ENCODE results near the gene TCF4.

The TCF4 gene

DNA sequence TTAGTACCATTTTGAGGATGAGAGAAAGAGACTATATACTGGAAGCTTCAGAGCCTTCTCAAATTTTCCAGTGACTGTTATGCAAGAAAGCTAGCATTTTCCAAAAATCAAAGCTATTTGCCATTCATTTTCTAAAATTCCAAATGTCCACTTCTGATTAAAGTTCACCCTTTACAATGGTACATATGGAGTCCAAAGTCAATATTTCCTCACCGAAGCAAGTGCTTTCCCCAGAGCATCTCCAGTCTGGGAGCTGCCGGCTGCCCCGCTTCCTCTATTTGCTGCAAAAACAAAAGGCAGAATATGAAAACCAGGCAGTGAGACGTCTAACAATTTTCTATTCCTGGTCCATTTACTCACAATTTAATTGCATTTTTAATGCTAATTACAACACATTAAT, 326.7 kb downstream of the TCF4 start:
- no peak for DNase-seq (ENCODE audit: low read depth in 2 of 2)

DNA sequence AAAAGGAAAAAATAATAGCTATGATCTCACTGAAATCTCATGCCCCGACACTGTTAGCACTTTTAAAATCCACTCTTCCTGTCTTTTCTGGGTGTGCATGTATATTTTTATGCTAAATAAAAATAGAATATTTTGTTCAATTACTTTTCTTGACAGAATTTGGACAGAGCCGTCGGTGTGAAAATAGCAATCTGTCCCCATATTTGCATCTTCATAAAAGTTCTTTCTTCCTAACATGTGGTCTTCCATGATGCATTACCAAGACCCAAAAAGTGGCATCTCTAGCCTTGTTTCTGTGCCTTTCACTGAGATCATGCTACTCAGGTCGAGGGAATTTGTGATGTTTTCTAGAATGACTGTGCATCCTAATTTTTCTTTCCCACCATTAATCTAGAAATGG, 329.9 kb downstream of the TCF4 start:
- no peak for DNase-seq (ENCODE audit: low read depth in 2 of 2)

DNA sequence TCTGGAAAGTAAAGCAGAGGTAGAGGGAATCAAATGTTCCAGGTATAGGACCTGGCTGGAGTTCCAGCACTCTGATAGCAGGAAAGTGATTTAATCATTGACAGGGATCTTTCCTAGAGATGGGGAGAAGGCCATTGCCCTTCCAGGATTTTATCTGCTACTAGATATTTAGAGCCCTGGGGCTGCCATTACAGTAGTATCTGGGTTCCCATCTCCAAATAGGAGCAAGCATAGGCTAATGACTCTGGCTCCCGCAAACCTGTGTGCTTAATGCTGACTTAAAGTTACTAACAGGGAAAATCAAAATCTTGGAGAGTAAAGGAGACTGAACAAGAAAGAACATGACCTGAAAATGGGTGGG, 331.1 kb downstream of the TCF4 start:
- DNase-seq (ENCODE audit: low read depth in 2 of 2), result no peak

DNA sequence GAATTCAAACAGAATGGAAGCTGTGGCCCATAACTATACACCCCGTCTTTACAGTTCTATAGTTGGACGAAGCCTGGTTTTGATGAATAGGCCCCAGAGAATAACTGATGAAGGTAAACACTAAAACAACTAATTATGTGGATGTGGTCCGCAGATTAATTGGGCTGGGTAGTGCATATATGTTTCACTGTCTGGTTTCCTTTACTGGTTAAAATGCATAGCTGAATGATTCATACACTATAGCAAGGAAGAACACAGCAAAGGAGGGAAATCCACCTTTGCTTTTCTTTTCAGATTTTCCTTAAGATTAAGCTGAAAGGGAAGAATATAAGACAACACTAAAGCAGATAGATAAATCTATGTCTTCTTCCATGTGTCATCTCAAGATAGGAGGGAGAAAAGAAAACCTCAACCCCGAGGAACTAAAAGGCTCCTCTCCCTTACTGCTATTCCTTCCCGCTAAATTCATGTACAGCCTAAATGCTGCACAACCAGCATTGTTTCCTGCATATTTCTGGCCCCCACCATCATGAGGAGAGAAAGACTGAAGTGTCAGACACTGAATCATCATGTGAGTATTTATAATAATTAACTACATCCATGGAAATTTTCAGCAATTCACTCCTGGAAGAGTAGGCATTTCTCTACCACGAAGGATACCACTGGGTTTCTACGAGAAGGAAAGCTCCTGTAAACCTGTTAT, 331.6 kb downstream of the TCF4 start:
- DNase-seq (ENCODE audit: low read depth in 2 of 2), result no peak

DNA sequence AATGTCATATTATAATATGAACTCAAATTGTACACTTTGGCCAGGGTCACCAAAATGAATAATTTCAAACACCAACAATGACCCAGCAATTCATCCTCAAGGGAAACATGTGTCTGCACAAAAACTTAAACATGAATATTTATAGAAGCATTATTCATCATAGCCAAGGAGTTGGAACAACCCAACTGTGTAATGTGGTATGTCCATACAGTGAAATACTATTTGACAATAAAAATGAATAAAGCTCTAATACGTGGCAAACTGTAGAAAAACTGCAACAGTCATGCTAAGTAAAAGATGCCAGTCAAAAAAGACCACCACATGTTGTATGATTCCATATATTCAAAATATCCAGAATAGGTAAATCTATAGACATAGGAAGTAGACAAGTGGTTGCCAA, 334.2 kb downstream of the TCF4 start:
- DNase-seq (ENCODE audit: low read depth in 2 of 2), result no peak

DNA sequence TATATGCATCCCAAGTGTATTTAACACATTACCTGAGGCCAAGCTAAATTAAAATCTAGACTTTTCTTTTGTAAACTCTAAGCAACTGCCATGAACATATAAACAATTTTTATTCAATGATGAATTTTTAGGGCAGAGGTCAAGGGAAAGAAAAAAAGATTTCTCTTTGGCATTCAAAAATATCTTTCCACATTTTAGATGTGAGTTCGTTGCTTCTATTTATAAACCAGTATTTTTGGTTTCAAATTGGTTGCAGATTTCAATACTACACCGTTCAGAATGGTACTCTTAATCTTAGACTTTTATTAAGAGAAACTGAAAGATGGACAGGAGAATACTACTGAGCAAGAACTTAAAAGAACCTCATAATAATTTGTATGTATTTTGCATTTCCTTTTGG, 335.1 kb downstream of the TCF4 start:
- no peak for DNase-seq (ENCODE audit: low read depth in 2 of 2)

DNA sequence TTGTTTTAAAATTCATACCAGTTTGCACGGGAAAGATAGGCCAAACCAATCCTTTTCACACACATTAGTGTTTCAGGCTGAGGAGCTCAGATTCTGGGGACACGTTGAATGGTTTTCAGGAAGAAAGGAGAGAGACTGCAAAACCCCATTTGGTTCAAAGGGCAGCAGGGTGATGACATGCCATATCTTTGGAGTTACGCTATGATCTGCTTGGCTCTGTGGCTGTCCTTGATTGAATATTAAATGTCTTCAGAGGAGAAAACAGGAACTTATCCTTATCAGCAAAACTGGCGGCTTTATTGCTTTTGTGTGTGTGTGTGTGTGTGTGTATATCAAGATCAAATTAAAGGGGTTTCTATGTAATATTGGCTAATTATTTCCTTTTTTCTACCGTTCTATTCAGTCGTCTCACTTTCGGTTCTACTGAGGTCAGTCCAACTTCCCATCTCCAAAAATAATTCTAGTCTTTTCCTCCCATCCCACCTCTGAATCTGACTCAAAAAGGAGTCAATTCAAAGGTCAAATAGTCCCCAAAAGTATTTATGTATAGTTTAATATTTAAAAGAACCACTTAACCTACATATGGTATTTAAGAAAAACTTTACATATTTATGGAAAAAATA, 335.8 kb downstream of the TCF4 start:
- no peak for DNase-seq (ENCODE audit: low read depth in 2 of 2)

DNA sequence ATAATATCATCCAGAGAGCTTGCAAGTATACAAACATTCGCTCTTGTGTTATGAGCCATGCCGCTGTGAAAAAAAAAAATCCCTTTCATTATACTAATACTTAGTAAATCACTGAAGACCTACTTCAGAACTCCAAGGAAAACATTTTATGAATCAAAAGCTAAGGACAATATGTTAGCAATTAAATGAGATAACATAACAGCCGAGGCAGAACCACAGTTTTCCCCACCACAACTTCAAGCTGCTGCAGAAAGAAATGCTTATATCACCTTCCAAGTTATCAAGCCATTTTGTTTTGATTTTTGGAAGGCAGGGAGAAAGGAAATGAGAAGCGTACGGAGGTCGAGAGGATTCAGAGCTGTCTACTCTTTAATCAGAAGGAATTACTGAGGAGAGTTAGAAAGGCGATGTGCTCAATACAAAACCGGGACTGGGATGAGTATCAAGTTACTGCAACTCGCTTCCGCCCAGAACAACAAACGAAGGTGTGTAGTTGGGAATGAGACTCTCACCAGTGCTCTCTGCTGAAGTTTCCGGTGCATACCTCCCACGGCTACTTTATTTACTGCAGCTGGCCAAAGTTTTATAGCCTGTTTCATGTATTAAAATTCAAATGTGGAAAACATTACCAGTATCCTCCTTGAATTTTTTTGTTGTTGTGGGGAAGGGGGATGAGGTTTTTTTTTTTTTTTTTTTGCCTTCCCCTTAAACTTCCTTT, 336.6 kb downstream of the TCF4 start:
- DNase-seq (ENCODE audit: low read depth in 2 of 2), result no peak

DNA sequence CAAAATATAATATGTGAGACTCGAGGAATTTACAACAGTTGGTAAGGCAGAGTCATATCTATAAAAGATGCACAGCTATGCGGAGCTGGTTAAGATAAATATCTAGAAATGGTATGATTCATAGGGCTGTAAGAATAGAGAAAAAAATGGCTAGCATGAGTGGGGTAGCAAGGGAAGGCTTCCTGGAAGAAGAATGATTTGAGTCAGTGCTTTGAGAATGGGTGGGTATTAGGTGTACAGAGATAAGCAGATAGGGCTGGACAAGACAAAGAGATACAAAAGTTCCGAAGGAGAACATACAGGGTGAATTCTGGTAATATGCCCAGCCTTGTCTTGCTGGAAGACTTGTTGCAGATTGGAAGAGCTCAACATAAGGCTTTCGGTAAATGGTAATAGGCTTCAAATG, 337.2 kb downstream of the TCF4 start:
- DNase-seq (ENCODE audit: low read depth in 2 of 2), result no peak

DNA sequence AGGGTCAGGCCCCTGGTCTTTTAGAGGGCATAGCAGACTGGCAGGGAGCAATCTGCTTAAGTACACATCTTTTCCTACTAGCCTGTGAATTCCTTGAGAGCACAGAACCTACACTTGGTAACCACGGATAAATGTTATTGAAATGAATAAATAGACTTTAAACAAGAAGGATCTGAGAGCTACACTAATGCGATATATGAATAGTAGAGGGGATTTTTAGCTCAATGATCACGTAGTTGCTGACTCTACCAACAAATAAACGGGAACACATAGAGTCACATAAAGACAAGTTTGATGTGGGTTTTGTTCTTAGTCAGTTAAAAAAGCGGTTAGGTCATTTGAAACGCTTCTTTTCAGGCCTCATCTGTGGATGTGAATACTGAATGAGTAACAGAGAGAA, 338.4 kb downstream of the TCF4 start:
- DNase-seq (ENCODE audit: low read depth in 2 of 2), result no peak

DNA sequence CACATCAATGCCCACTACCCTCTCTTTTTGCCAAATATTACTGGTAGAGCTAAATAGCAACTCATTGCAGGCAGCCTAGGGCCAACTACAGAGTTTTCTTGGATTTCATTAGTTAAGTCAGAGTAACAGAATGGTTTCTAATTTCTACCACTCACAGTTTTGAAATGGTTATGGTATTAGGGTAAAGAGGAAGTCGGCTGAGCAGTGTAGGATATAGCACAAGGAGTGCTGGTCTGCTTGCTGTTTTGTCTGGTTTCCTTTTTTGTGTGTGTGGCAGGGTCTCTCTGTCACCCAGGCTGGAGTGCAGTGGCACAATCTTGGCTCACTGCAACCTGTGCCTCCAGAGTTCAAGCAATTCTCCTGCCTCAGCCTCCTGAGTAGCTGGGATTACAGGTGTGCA, 339.5 kb downstream of the TCF4 start:
- DNase-seq (ENCODE audit: low read depth in 2 of 2), result no peak

DNA sequence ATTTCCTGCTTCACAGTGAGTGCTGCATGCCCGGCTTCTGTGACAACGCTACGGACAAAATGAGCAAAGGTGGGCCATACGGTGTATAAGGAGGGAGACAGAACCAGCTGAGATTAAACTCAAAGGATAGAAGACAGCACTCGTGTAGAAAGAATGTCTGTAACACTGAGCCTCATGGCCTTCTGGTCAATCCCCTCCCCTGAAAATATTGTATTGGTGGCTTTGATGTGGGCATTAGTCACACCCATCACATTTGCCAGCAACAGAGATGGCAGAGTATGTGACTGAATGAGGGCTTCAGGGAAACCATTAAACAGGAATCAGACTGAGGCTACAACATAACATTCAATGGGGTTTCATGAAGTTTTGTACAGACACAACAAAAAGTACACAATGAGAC, 341.0 kb downstream of the TCF4 start:
- no peak for DNase-seq (ENCODE audit: low read depth in 2 of 2)

DNA sequence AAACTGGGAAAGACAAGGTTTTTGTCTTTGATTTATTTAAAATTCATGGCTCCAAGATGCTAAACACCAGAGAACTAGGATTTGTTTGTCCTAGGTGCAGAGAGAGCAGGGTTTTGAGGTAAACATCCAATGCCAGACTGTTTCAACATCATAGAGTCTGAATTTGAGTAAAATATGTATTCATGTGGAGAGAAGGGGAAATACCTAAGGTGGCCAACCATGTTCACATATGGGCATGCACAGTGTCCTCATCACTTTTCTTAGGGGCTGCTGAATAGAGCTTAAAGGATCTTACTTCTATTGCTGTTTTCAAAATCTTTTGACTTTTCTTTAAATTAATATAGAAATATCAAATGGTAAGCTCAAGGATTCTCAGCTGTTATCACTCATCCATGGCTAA, 341.7 kb downstream of the TCF4 start:
- DNase-seq (ENCODE audit: low read depth in 2 of 2), result no peak

DNA sequence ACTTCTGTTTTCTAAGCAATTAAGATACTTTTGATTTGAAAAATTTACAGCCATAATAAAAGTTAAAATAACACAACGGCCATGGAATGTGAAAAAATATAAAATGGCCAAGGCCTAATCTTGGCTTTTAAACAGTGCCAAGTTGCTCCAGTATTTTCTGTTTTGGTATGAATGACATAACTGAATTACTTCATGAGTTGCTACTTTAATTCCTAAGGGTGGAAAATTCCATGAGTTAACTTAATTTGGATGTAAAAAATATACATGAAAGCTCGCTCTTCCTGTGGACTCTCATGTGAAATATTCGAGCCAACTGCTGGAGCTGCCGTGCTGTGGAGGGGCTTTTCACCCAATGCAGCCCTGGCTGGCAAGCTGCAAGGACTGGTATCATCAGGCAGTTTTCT, 342.8 kb downstream of the TCF4 start:
- DNase-seq (ENCODE audit: low read depth in 2 of 2), result no peak

DNA sequence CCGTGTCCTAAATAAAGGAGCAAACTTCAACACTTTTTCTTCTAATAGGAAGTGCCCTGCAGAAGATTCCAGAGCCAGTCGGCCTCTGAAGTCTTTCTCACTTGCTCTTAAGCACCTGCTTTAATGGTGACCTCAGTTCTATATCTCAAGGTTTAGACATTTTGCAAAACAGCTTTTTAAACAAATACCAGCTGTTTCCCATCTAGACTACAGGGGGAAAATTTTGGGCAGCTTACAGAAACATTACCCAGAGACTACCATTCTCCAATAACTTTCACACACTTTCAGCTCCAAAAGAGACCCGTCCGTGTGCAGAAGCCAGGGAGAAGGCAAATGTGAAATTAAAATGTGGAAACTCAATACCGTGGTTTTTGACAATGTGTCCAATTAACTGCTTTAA, 343.4 kb downstream of the TCF4 start:
- DNase-seq (ENCODE audit: low read depth in 2 of 2), result no peak

DNA sequence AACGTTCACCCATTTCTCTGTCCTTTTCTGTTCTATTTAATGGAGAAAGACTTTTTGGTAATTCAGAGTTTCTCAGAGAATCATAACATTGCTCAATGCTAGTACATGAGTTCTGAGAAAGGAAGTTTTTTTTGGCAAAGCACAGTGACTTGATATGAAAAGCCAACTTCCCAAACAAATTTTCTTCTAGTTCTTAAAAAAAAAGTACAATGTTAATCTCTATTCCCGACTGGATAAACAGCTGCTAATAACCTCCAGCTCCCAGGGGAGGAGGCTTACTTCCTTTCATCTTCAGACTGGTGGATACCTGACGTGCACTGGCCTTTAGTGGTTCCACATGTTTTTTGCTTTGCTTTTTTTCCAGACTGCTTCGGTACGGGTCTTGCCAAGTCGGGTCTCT, 344.1 kb downstream of the TCF4 start:
- no peak for DNase-seq (ENCODE audit: low read depth in 2 of 2)

DNA sequence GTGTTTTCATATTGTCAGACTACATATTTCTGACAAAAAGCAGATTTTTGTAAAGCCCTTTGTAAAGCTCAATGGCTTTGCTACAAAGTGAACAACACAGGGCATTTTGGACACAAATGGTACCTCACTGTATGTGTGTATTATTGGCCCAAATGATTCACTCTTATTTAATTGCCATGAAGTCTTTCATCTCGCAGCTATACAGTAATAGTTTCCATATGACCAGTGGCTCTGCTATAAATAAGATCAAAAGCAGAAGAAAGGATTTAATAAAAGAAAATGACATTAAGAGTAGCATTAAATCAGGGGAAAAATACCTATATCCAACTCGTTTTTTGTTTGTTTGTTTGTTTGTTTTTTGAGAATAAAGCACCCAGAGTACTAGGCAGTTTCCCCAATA, 344.7 kb downstream of the TCF4 start:
- no peak for DNase-seq (ENCODE audit: low read depth in 2 of 2)

DNA sequence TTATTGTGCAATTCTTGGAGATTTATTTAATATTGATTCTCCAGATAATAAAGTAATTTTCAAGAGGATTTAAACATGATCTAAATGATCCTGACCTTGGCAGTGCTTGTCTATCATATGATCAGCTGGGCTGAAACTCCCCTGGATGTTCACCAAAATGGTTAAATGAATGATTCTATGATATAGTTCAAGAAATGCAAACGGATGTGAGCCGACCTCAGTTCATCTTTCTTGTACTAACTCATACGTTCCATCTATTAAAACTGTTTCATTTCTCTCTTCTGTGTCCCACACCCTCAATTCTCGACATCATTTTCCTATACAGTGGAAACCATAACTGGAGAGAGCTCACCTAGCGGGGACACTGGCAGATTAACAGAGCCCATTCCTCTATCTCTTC, 347.0 kb downstream of the TCF4 start:
- DNase-seq (ENCODE audit: low read depth in 2 of 2), result no peak

DNA sequence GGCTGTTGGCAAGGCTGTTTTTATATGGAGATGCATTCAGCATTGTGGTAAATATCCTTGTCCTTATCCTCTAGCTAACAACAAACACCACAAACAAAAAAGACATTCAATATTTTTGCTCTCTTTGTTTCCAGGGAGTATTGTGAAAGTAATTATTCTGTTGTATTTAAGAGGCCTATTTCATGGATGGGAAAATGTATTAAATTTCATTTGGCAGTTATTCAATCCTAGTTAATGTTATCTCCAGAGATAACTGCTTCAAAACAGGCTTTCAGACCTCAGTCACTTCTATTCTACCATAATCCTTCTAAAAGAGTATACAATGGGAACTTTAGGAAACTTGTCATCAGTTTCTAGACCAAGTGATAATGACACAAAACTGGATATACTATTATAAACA, 348.3 kb downstream of the TCF4 start:
- DNase-seq (ENCODE audit: low read depth in 2 of 2), result no peak

DNA sequence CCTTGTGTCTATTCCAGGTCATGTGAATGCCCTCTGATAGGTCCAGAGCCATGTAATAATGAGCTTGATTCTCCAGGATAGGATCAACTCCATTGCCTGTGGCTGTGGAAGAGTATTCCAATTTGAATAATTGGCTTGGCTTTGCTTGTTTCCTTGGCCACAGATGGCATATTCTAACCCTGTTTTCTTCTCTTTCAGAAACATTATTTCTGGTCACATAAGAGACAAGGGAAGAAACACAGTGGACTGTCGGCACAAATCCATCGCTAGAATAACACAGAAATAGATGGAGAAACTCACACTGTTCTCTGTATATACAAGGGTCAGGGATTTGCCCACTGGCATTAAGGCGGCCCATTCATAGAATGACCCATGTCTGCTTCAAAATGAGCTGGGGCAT, 350.3 kb downstream of the TCF4 start:
- DNase-seq (ENCODE audit: low read depth in 2 of 2), result no peak

DNA sequence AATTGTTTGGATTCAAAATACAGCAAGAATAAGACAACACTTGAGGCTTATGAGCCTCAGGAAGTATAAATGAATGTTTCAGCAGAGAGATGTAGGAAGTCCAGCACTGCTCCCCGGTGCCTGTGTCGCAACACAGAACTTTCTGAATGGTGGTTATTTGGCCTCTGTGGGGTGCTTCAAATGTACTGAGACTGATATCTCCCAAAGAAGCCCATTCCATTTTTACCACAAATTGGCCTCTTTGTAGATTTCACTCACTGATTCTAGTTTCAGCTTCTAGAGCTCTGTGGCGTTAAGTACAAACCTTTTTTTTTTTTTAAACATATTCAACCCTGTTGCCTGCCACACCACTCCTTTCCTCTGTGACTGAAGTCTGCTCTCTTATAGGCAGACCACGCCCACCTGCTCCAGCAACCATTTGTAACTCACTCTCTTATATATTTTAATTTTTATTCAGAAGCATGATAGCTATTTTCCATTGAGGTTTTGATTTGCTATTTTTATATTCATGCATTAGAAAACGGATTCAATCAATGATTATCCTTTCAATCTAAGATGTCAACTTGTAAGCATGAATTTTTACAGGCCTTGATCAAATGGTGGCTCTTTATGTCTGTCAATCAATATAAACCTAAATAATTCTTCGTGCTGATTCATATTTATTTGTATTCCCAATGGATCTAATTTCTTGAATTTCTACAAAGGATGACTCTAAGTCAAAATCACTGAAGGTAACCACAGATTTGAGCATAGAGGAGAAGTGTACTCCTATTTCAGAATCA, 351.7 kb downstream of the TCF4 start:
- DNase-seq (ENCODE audit: low read depth in 2 of 2), result no peak

DNA sequence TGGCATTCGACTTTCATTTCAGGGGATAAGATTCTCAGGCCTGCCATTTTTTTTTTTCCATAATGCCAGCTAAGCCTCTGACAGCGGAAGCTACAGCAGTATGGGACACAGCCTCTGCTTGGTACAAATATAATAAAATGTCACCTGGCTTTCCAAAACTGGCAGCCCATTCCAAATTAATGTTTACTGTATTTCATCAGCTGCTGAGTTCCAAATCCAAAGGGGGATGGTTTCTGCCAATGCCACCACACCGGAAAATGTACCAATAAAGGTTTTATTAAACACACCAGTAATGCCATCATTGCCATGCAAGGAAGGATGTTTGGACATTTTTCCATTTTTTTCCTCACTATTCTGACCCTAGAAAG, 352.9 kb downstream of the TCF4 start:
- no peak for DNase-seq (ENCODE audit: low read depth in 2 of 2)
